GM23338 (cell line): ENCODE measurements around the gene LMF2. TPM values are rescaled to one million over a fixed set of nuclear protein-coding genes. Genes with fewer than 3 reads are reported as not detected.

Experiments
- ATAC-seq: fragments of 200-7000 bp; cut with Tn5 transposase; 3 replicates; pipeline ENCODE4 v1.9.1; 2020
- DNase-seq: peaks from one replicate; pipeline ENCODE4 v3.0.0-alpha.2; 2015; ENCODE audit warnings: low spot score
- H2AFZ ChIP-seq: fragments of 200-600 bp; sonication (generic); 2 replicates; pipeline ENCODE4 v1.8.0; 2016; ENCODE audit warnings: antibody characterized with exemption, mild to moderate bottlenecking, moderate library complexity
- H3F3A ChIP-seq: fragments of 200-600 bp; sonication (generic); replicated peaks from 2 replicates; pipeline ENCODE4 v1.8.0; 2017; ENCODE audit warnings: antibody characterized with exemption, mixed run types, low read depth
- H3K27ac ChIP-seq: fragments of 200-600 bp; sonication (generic); 2 replicates; pipeline ENCODE4 v1.6.1; 2016; ENCODE audit warnings: low read depth
- H3K27me3 ChIP-seq: fragments of 200-600 bp; sonication (generic); 2 replicates; pipeline ENCODE4 v1.8.0; 2016; ENCODE audit warnings: mild to moderate bottlenecking, mixed run types, moderate library complexity; ENCODE audit not compliant: insufficient read depth
- H3K36me3 ChIP-seq: fragments of 200-600 bp; sonication (generic); 2 replicates; pipeline ENCODE4 v1.8.0; 2016; ENCODE audit warnings: mild to moderate bottlenecking; ENCODE audit not compliant: insufficient read depth
- H3K4me1 ChIP-seq: fragments of 200-600 bp; sonication (generic); 2 replicates; pipeline ENCODE4 v1.8.0; 2016; ENCODE audit warnings: mild to moderate bottlenecking, moderate library complexity; ENCODE audit not compliant: insufficient read depth
- H3K4me2 ChIP-seq: fragments of 200-600 bp; sonication (generic); 2 replicates; pipeline ENCODE4 v1.7.1; 2017; ENCODE audit warnings: mixed run types
- H3K4me3 ChIP-seq: fragments of 200-600 bp; sonication (generic); 2 replicates; pipeline ENCODE4 v1.6.1; 2016; ENCODE audit warnings: mixed run types
- H3K79me2 ChIP-seq: fragments of 200-600 bp; sonication (generic); replicated peaks from 2 replicates; pipeline ENCODE4 v1.8.0; 2017; ENCODE audit warnings: mild to moderate bottlenecking; ENCODE audit not compliant: insufficient read depth
- H3K9me2 ChIP-seq: fragments of 200-600 bp; sonication (generic); 2 replicates; pipeline ENCODE4 v1.8.0; 2017; ENCODE audit not compliant: insufficient read depth
- H4K20me1 ChIP-seq: fragments of 200-600 bp; sonication (generic); replicated peaks from 2 replicates; pipeline ENCODE4 v1.8.0; 2017; ENCODE audit warnings: mild to moderate bottlenecking; ENCODE audit not compliant: insufficient read depth
- H3K27ac Mint-ChIP-seq: 2 replicates; pipeline ENCODE4 v1.8.0; 2020; ENCODE audit warnings: inconsistent platforms, mild to moderate bottlenecking, moderate library complexity, mixed read lengths
- H3K27me3 Mint-ChIP-seq: 3 replicates; pipeline ENCODE4 v1.8.0; 2022; ENCODE audit warnings: low read depth, mild to moderate bottlenecking, moderate library complexity, mixed read lengths, inconsistent platforms; ENCODE audit not compliant: insufficient read depth, poor library complexity
- H3K36me3 Mint-ChIP-seq: 3 replicates; pipeline ENCODE4 v1.8.0; 2021; ENCODE audit warnings: low read depth, mild to moderate bottlenecking, inconsistent platforms, moderate library complexity, mixed read lengths
- H3K4me1 Mint-ChIP-seq: 3 replicates; pipeline ENCODE4 v1.8.0; 2020; ENCODE audit warnings: mild to moderate bottlenecking, inconsistent platforms, mixed read lengths
- H3K4me3 Mint-ChIP-seq: 3 replicates; pipeline ENCODE4 v1.8.0; 2021; ENCODE audit warnings: moderate library complexity, mild to moderate bottlenecking, inconsistent platforms, mixed read lengths
- H3K9me3 Mint-ChIP-seq: 3 replicates; pipeline ENCODE4 v1.8.0; 2020; ENCODE audit warnings: moderate library complexity, mild to moderate bottlenecking, inconsistent platforms, mixed read lengths
- CREB1 ChIP-seq: fragments of 250-450 bp; sonication (Bioruptor Pico); IDR thresholded peaks from 2 replicates; pipeline ENCODE4 v1.5.0; 2020; ENCODE audit warnings: low read depth, mild to moderate bottlenecking, moderate library complexity
- CTCF ChIP-seq, 2 experiments: fragments of 200-600 bp in 1 of 2; sonication (generic) in 1 of 2; conservative IDR thresholded peaks; 2 replicates each; pipeline versions ENCODE4 v1.5.1 to v1.6.1; 2016 to 2017; ENCODE audit warnings: antibody characterized with exemption in 2 of 2, low read depth in 2 of 2, mild to moderate bottlenecking in 2 of 2, moderate library complexity in 1 of 2
- ETS1 ChIP-seq: IDR thresholded peaks from 2 replicates; pipeline ENCODE4 v1.6.1; 2016; ENCODE audit warnings: antibody characterized with exemption
- EZH2 ChIP-seq: fragments of 200-600 bp; sonication (generic); IDR thresholded peaks from one replicate; pipeline ENCODE4 v1.8.0; 2017; ENCODE audit warnings: antibody characterized with exemption, mild to moderate bottlenecking, low read depth; ENCODE audit not compliant: unreplicated experiment
- EZH2phosphoT487 ChIP-seq: fragments of 200-600 bp; sonication (generic); IDR thresholded peaks from one replicate; pipeline ENCODE4 v1.8.1; 2018; ENCODE audit warnings: antibody characterized with exemption; ENCODE audit not compliant: unreplicated experiment
- JUNB ChIP-seq: IDR thresholded peaks from one replicate; pipeline ENCODE4 v1.6.1; 2016; ENCODE audit warnings: antibody characterized with exemption; ENCODE audit not compliant: unreplicated experiment
- NANOG ChIP-seq: IDR thresholded peaks from 2 replicates; pipeline ENCODE4 v1.6.1; 2016; ENCODE audit warnings: antibody characterized with exemption, borderline replicate concordance
- REST ChIP-seq: IDR thresholded peaks from one replicate; pipeline ENCODE4 v1.6.1; 2018; ENCODE audit warnings: antibody characterized with exemption; ENCODE audit not compliant: unreplicated experiment
- ZNF462 ChIP-seq: fragments of 250-450 bp; sonication (Bioruptor Pico); IDR thresholded peaks from 2 replicates; pipeline ENCODE4 v1.5.0; 2020; ENCODE audit warnings: mild to moderate bottlenecking, moderate library complexity
- polyA plus RNA-seq: library from polyadenylated mRNA; unstranded; fragments of >200 nt; fragmentation: Nextera tagmentation; extraction: Ambion mirVana; gene quantifications from 2 replicates; pipeline ENCODE4 v1.2.1, GENCODE V29; 2016
- total RNA-seq: library from RNA; depleted of rRNA; stranded (reverse); fragments of >200 nt; shearing (Covaris generic); gene quantifications from 2 replicates; pipeline ENCODE4 v1.2.3, GENCODE V29; 2014

The LMF2 gene
- total and polyA plus RNA-seq, 2 experiments from 2014 or later, result 15.6 to 36.3 TPM

- Histone ChIP-seq H3K4me1 (no peaks in the 10 kb centered on the region), H3K4me3 (peak overlapping the region; percentile 79), H3K9me2 (no peaks in the 10 kb centered on the region), H3K4me2 (peak overlapping the region; percentile 87), H3K79me2 (no peaks in the 10 kb centered on the region), H2AFZ (peak overlapping the region; percentile 99), H3K27ac (no peak overlapping the region), H4K20me1 (no peaks in the 10 kb centered on the region), H3F3A (no peaks in the 10 kb centered on the region), H3K27me3 (peaks cover 23% of the 10 kb centered on the region), H3K36me3 (no peaks in the 10 kb centered on the region)
- TF ChIP-seq NANOG (no peak), EZH2 (peak; percentile 44), EZH2phosphoT487 (no peak)
- Mint-ChIP-seq H3K27me3 (peaks cover 36% of the 10 kb centered on the region), H3K27ac (no peak overlapping the region), H3K4me3 (peak overlapping the region; percentile 75), H3K9me3 (no peaks in the 10 kb centered on the region; the same call in 2 of the 3 replicates), H3K36me3 (0 out of 3 replicates have a peak, but pooled peaks cover 3% of the 10 kb centered on the region), H3K4me1 (peaks cover 10% of the 10 kb centered on the region; the same call in 2 of the 3 replicates)
- ATAC-seq, result peak; percentile 16
- peak; percentile 57 for DNase-seq
Observed at GRCh38 chr22:50481045-50481439, 26.5 kb downstream of the LMF2 start.

GRCh38 chr22:50479721-50480120 lies 27.8 kb downstream of the LMF2 start:
- no peak for ATAC-seq
- H3K4me1 Mint-ChIP-seq, result peaks cover 12% of the 10 kb centered on the region; the same call in 2 of the 3 replicates
- Histone ChIP-seq H3K4me2 (no peak overlapping the region), H3K4me3 (no peak overlapping the region), H3K27ac (no peak overlapping the region), H3K79me2 (no peaks in the 10 kb centered on the region), H3K27me3 (peaks cover 23% of the 10 kb centered on the region), H3K36me3 (no peaks in the 10 kb centered on the region), H2AFZ (no peak overlapping the region), H3F3A (no peaks in the 10 kb centered on the region), H4K20me1 (no peaks in the 10 kb centered on the region), H3K9me2 (no peaks in the 10 kb centered on the region), H3K4me1 (peaks cover 5% of the 10 kb centered on the region)
- H3K27ac Mint-ChIP-seq, result no peak overlapping the region
- peaks cover 37% of the 10 kb centered on the region for H3K27me3 Mint-ChIP-seq
- peak overlapping the region; percentile 62; the same call in 2 of the 3 replicates for H3K4me3 Mint-ChIP-seq
- H3K36me3 Mint-ChIP-seq, result 0 out of 3 replicates have a peak, but pooled peaks cover 3% of the 10 kb centered on the region
- no peaks in the 10 kb centered on the region; the same call in 2 of the 3 replicates for H3K9me3 Mint-ChIP-seq
- no peak for DNase-seq
- TF ChIP-seq REST, result no peak
- TF ChIP-seq ZNF462 (CRISPR knock-in tag), result no peak
- no peak for TF ChIP-seq NANOG
- TF ChIP-seq JUNB, result no peak
- no peak for TF ChIP-seq CTCF (conservative IDR thresholded peaks at IDR 0.05; ENCODE audit: low read depth in 2 of 2)
- no peak for TF ChIP-seq CREB1 (CRISPR knock-in tag)
- no peak for TF ChIP-seq ETS1
